HG03342 (cell line): ENCODE results near the gene DDHD1.

Source experiments
- ATAC-seq: cut with Tn5 transposase; IDR thresholded peaks from one replicate; pipeline ENCODE4 v1.9.1; 2021; ENCODE audit warnings: mild to moderate bottlenecking, moderate library complexity; ENCODE audit not compliant: unreplicated experiment

The DDHD1 gene

DNA sequence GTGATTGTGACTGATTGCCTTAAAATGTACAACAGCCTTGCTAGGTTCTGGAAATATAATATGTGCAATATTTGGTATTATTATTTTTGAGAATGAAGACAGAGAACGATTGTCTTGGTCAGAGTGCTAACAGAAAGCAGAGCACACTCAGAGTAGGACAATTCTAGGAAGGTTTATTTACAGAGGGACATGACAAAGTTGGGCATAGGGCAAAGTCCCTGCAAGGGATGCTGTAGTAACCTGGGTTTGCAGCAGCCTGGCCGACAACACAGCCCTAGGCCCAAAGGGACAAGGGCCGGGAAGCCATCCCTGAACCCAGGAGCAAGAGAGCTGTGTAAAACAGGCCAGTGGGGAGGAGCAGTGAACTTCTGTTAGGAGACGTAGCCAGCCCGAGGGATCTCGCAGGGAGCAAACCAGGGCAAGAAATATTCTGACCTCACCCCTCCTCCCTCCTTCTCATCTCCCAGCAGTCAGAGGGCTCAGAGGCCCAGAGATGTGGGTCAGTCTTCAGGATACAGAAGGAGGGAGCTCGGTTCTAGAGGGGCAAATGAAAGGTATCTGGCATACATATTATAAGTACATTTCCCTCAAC, 151.2 kb downstream of the DDHD1 start:
- no peak for ATAC-seq

DNA sequence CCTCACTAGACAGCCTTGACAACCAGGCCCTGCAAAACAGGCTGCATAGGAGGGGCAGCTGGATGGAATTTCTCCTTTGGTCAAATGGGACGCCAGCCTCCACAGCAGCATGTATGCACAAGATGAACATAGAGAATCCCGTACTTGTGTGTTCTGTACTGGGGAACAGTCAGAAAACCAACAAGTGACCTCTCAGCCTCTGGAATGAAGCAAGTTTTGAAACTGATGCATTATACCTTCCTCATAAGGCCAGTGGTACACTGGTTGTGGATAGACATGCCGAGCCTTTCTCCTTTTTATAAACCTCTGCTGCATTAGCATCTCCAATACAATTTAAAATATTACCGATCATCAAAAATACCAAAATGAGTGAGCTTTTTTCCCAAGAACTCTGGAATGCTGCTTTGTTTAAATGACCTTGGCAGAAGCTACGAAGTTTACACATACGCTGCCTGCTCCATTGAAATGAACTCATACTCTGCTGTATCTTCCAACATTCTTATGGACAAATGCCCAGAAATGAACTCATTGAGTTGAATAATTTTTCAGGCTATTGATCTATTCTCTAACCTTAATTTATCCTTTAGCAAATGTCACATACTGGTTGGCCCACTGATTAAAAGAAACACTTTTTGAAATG, 154.6 kb downstream of the DDHD1 start:
- no peak for ATAC-seq

DNA sequence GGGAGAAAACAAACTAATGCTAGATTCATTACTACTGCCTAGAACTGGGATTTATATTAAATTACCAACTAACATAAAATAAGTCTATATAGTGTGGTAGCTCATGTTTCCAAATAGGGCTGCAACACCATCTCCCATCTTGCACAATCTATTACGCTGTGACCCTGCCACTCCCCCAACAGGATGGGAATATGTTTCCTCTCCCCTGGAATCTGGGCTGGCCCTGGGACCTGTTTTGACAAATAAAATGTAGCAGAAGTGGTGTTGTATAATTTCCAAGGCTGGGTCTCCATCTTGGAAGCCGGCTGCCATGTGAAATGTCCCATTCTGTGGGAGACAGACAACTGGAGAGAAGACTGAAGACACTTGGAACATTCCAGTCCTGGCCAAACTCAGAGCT, 156.6 kb downstream of the DDHD1 start:
- ATAC-seq: no peak

DNA sequence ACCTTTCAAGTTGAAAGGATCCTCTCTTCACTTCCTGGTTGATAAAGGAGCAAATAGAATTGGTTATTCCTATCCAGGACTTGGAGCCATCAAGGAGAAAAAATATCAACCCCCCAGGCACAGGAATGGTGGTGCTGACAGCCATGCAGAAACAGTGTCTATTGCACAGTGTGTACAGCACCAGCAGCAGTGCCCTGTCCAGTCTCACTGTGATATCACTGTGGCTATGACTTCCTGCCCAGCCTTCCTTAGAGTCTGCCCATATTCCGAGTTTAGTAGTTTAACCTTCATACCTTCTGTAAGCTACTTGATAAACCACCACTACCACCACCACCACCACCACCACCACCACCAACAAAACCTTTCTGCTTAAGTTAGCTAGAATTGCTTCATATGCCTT, 157.1 kb downstream of the DDHD1 start:
- no peak for ATAC-seq

DNA sequence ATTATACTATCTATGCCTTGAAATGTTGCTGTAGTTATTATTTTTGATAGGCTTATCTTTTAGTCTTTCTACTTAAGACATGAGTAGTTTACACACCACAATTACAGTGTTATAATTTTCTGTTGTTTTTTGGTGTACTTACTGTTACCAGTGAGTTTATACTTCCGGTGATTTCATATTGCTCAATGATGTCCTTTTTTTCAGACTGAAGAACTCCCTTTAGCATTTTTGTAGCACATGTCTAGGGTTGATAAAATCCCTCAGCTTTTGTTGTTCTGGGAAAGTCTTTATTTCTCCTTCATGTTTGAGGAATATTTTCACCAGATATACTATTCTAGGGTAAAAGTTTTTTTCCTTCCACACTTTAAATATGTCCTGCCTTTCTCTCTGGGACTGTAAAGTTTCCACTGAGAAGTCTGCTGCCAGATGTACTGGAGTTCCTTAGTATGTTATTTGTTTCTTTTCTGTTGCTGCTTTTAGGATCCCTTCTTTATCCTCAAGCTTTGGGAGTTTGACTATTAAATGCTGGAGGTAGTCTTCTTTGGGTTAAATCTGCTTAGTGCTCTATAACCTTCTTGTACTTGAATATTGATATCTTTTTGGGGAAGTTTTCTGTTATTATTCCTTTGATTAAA, 160.8 kb downstream of the DDHD1 start:
- no peak for ATAC-seq

DNA sequence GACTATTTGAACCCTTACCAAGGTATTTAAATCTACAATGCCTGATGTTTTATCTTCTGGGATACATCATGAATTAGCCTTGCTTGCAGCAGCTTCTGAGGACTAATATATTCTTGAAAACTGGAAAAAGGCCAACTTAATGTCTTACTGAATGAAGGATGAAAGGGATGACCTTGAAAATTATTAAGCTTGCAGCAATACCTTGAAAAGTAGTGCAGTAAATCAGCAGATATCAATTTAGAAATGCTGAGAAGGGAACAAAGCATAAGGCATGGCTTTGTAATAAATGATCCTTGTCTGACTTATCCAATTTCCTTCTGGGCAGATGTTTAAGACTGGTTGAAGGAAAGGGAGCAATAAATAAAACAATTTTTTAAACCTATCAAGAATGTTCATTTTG, 165.0 kb downstream of the DDHD1 start:
- no peak for ATAC-seq

DNA sequence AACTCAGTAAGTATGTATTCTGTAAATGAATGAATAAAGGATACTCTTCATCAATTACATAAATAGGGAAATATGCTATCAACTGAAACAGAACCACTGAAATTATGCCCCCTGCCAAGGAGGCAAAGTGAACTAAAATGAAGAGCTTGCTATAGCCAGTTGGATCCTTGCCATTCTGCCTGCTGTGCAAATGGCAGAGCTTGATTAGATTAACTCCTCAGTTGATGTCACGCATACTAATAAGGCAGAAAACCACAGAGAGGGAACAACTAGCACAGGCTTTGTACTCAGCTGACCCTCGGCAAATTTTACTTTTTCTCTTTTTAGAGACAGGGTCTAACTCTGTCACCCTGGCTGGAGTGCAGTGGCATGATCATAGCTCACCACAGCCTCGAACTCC, 165.6 kb downstream of the DDHD1 start:
- no peak for ATAC-seq

DNA sequence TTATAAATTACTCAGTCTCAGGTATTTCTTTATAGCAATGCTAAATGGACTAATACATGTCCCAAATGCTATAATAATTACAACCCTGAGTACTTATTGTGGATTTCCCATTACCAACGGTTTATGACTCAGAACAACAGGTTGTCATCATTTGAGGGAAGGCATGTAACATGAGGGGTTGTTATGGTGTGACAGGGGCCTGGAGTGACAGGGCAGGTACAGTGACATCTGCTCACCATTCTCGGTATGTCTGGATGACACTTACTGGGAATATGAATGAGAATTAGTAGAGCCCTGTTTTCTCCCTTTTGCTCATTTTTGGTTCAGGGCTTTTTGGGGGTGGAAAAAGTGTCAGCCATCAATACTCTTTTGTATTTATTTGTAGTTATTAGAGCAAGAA, 166.1 kb downstream of the DDHD1 start:
- no peak for ATAC-seq
